Measurements from ENCODE around the gene SNTB2. TPM values are rescaled to one million over a fixed set of nuclear protein-coding genes. Genes with fewer than 3 reads are reported as not detected.

SNTB2 gene
- total RNA-seq, 4 donors from 2014 or later: 14.5 to 140 (median 28.7) TPM

- no peak overlapping the region for H3K4me3 ChIP-seq
- H3K4me1 ChIP-seq: peaks cover 0 to 14% (median 0%) of the 10 kb centered on the region in 4 donors
- no peak for DNase-seq
- no peak for TF ChIP-seq CTCF (IDR thresholded peaks at IDR 0.05)
- no peak for TF ChIP-seq POLR2A (IDR thresholded peaks at IDR 0.05)
- H3K27me3 ChIP-seq: no peaks in the 10 kb centered on the region
- H3K9me3 ChIP-seq: no peaks in the 10 kb centered on the region
- no peak overlapping the region for H3K27ac ChIP-seq
- H3K36me3 ChIP-seq: no peaks in the 10 kb centered on the region
These were observed 7.5 kb downstream of the SNTB2 start for GRCh38 chr16:69194488-69194887.

GRCh38 chr16:69195369-69196029 lies 8.5 kb downstream of the SNTB2 start:
- Histone ChIP-seq H3K27ac (no peak overlapping the region), H3K4me1 (peaks cover 0 to 8% (median 0%) of the 10 kb centered on the region in 4 donors), H3K9me3 (no peaks in the 10 kb centered on the region), H3K36me3 (no peaks in the 10 kb centered on the region), H3K27me3 (no peaks in the 10 kb centered on the region), H3K4me3 (no peak overlapping the region)
- TF ChIP-seq CTCF (IDR thresholded peaks at IDR 0.05): no peak
- TF ChIP-seq POLR2A (IDR thresholded peaks at IDR 0.05): no peak
- DNase-seq: no peak

GRCh38 chr16:69197573-69197972 lies 10.6 kb downstream of the SNTB2 start:
- Histone ChIP-seq H3K4me1 (peaks cover 0 to 5% (median 0%) of the 10 kb centered on the region in 4 donors), H3K27me3 (no peaks in the 10 kb centered on the region), H3K4me3 (no peak overlapping the region), H3K27ac (no peak overlapping the region), H3K9me3 (no peaks in the 10 kb centered on the region), H3K36me3 (no peaks in the 10 kb centered on the region)
- TF ChIP-seq POLR2A (IDR thresholded peaks at IDR 0.05): no peak
- no peak for TF ChIP-seq CTCF (IDR thresholded peaks at IDR 0.05)
- DNase-seq: no peak

GRCh38 chr16:69199382-69199781 lies 12.4 kb downstream of the SNTB2 start:
- no peak overlapping the region for H3K27ac ChIP-seq
- H3K36me3 ChIP-seq: no peaks in the 10 kb centered on the region
- TF ChIP-seq POLR2A (IDR thresholded peaks at IDR 0.05): no peak
- TF ChIP-seq CTCF (IDR thresholded peaks at IDR 0.05): no peak
- H3K9me3 ChIP-seq: no peaks in the 10 kb centered on the region
- no peaks in the 10 kb centered on the region for H3K27me3 ChIP-seq
- no peak for DNase-seq
- H3K4me1 ChIP-seq: peaks cover 0 to 7% (median 0%) of the 10 kb centered on the region in 4 donors
- no peak overlapping the region for H3K4me3 ChIP-seq

- Histone ChIP-seq H3K36me3 (no peaks in the 10 kb centered on the region), H3K9me3 (no peaks in the 10 kb centered on the region), H3K27ac (no peak overlapping the region), H3K4me1 (peaks cover 0 to 7% (median 0%) of the 10 kb centered on the region in 4 donors), H3K4me3 (no peak overlapping the region), H3K27me3 (no peaks in the 10 kb centered on the region)
- TF ChIP-seq POLR2A (IDR thresholded peaks at IDR 0.05) (no peak), CTCF (IDR thresholded peaks at IDR 0.05) (no peak)
- DNase-seq: no peak
These were observed 14.3 kb downstream of the SNTB2 start for GRCh38 chr16:69201291-69201690.
